WTC11 (cell line): Measurements from ENCODE around the gene CSPG4.

Source experiments
- CREB1 ChIP-seq: sonication (generic); formaldehyde crosslinking; IDR thresholded peaks from 2 replicates; pipeline ENCODE4 v1.8.0; 2023; ENCODE audit warnings: mild to moderate bottlenecking, missing genetic modification reagents
- ELF4 ChIP-seq: sonication (generic); formaldehyde crosslinking; IDR thresholded peaks from 2 replicates; pipeline ENCODE4 v1.8.1; 2022; ENCODE audit warnings: low read depth, mild to moderate bottlenecking, moderate library complexity, missing genetic modification reagents
- ESRRA ChIP-seq: sonication (generic); formaldehyde crosslinking; IDR thresholded peaks from 2 replicates; pipeline ENCODE4 v1.8.1; 2022; ENCODE audit warnings: mild to moderate bottlenecking, missing genetic modification reagents, borderline replicate concordance
- FOXJ3 ChIP-seq: sonication (generic); formaldehyde crosslinking; IDR thresholded peaks from 2 replicates; pipeline ENCODE4 v1.9.0; 2021; ENCODE audit warnings: missing genetic modification reagents, mild to moderate bottlenecking, borderline replicate concordance
- NR2C2 ChIP-seq: sonication (generic); formaldehyde crosslinking; IDR thresholded peaks from 2 replicates; pipeline ENCODE4 v1.8.0; 2022; ENCODE audit warnings: mild to moderate bottlenecking, missing genetic modification reagents
- SP1 ChIP-seq: sonication (generic); formaldehyde crosslinking; conservative IDR thresholded peaks from 2 replicates; pipeline ENCODE4 v1.8.1; 2022; ENCODE audit warnings: missing genetic modification reagents
- TF ChIP-seq, protein P1 (sequence below): fragments of 200-600 bp; IDR thresholded peaks from 2 replicates; pipeline ENCODE4 v1.8.0; 2022; ENCODE audit warnings: antibody characterized with exemption
- TF ChIP-seq, protein P2 (sequence below): sonication (generic); formaldehyde crosslinking; conservative IDR thresholded peaks from 2 replicates; pipeline ENCODE4 v1.8.1; 2022; ENCODE audit warnings: mild to moderate bottlenecking, missing genetic modification reagents
- TF ChIP-seq, protein P3 (sequence below): sonication (generic); formaldehyde crosslinking; IDR thresholded peaks from 2 replicates; pipeline ENCODE4 v1.8.1; 2023; ENCODE audit warnings: mild to moderate bottlenecking, missing genetic modification reagents, moderate library complexity

DNA sequence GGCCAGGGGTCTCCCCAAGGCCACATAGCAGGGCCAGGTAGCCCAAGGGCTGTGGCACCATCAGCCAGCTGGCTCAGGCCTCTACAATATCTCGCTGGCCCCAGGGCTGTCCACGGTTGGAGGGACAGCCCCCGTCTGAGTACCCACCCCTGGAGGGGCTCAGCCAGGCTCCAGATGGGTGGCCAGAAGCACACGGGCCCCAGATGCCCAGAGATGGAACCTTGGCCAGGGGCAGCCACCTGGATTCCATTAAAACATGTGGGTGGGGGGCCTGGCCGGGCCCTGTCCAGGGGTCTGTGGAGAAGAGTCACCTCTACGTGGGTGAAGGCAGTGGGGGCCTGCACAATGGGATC lies 8.4 kb downstream of the CSPG4 start:
- TF ChIP-seq ESRRA = no peak
- no peak for TF ChIP-seq ELF4
- TF ChIP-seq, protein P1, sequence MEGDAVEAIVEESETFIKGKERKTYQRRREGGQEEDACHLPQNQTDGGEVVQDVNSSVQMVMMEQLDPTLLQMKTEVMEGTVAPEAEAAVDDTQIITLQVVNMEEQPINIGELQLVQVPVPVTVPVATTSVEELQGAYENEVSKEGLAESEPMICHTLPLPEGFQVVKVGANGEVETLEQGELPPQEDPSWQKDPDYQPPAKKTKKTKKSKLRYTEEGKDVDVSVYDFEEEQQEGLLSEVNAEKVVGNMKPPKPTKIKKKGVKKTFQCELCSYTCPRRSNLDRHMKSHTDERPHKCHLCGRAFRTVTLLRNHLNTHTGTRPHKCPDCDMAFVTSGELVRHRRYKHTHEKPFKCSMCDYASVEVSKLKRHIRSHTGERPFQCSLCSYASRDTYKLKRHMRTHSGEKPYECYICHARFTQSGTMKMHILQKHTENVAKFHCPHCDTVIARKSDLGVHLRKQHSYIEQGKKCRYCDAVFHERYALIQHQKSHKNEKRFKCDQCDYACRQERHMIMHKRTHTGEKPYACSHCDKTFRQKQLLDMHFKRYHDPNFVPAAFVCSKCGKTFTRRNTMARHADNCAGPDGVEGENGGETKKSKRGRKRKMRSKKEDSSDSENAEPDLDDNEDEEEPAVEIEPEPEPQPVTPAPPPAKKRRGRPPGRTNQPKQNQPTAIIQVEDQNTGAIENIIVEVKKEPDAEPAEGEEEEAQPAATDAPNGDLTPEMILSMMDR = no peak
- TF ChIP-seq SP1 = no peak
- no peak for TF ChIP-seq FOXJ3 (CRISPR knock-in tag)
- TF ChIP-seq, protein P2, sequence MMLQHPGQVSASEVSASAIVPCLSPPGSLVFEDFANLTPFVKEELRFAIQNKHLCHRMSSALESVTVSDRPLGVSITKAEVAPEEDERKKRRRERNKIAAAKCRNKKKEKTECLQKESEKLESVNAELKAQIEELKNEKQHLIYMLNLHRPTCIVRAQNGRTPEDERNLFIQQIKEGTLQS (CRISPR knock-in tag) = no peak
- TF ChIP-seq, protein P3, sequence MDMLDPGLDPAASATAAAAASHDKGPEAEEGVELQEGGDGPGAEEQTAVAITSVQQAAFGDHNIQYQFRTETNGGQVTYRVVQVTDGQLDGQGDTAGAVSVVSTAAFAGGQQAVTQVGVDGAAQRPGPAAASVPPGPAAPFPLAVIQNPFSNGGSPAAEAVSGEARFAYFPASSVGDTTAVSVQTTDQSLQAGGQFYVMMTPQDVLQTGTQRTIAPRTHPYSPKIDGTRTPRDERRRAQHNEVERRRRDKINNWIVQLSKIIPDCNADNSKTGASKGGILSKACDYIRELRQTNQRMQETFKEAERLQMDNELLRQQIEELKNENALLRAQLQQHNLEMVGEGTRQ = no peak
- no peak for TF ChIP-seq CREB1 (CRISPR knock-in tag)
- TF ChIP-seq NR2C2 (CRISPR knock-in tag) = no peak
